SK-N-SH treated with all-trans-retinoic acid at 6 μM for 48 hours (cell line): ENCODE measurements around the gene DDAH1.

ENCODE experiments used
- ARNTL ChIP-seq: fragments of 450-650 bp; formaldehyde crosslinking; IDR thresholded peaks from 2 replicates; pipeline ENCODE4 v1.5.0; 2020; ENCODE audit warnings: low read depth, mild to moderate bottlenecking, moderate library complexity, borderline replicate concordance
- CSDC2 ChIP-seq: fragments of 250-450 bp; sonication (Bioruptor Pico); IDR thresholded peaks from 2 replicates; pipeline ENCODE4 v1.5.0; 2020; ENCODE audit warnings: mild to moderate bottlenecking, moderate library complexity
- GLIS3 ChIP-seq: fragments of 250-450 bp; sonication (Bioruptor Pico); IDR thresholded peaks from 2 replicates; pipeline ENCODE4 v1.5.0; 2020; ENCODE audit warnings: mild to moderate bottlenecking, moderate library complexity
- ISL1 ChIP-seq: fragments of 250-450 bp; sonication (Bioruptor Pico); IDR thresholded peaks from 2 replicates; pipeline ENCODE4 v2.1.2; 2022; ENCODE audit warnings: mild to moderate bottlenecking, moderate library complexity
- TCF4 ChIP-seq: fragments of 250-450 bp; sonication (Bioruptor Pico); IDR thresholded peaks from 2 replicates; pipeline ENCODE4 v1.8.0; 2021; ENCODE audit warnings: mild to moderate bottlenecking, moderate library complexity, borderline replicate concordance
- TSHZ2 ChIP-seq: fragments of 250-450 bp; sonication (Bioruptor Pico); IDR thresholded peaks from 2 replicates; pipeline ENCODE4 v1.5.0; 2020; ENCODE audit warnings: mild to moderate bottlenecking, moderate library complexity
- ZFP3 ChIP-seq: fragments of 250-450 bp; sonication (Bioruptor Pico); IDR thresholded peaks from 2 replicates; pipeline ENCODE4 v1.5.0; 2020; ENCODE audit warnings: mild to moderate bottlenecking, moderate library complexity

GRCh38 chr1:85378534-85378933, 86.4 kb downstream of the DDAH1 start:
- no peak for TF ChIP-seq CSDC2 (CRISPR knock-in tag)
- no peak for TF ChIP-seq ARNTL (CRISPR knock-in tag)
- no peak for TF ChIP-seq TSHZ2 (CRISPR knock-in tag)
- TF ChIP-seq ISL1 (CRISPR knock-in tag) = no peak
- no peak for TF ChIP-seq GLIS3 (CRISPR knock-in tag)
- no peak for TF ChIP-seq ZFP3 (CRISPR knock-in tag)
- TF ChIP-seq TCF4 (CRISPR knock-in tag) = no peak
